Stimulated activated CD8-positive, alpha-beta memory T cell treated with anti-CD3 and anti-CD28 coated beads, Interleukin-4, amount 100 ng/mL, for 1 hour (primary cell): ENCODE data around the gene PSORS1C2.
"Not testable (repeated sequence)": the region's sequence is repeated elsewhere in the genome, so short reads cannot be mapped to it uniquely, and the experiment has no call there.

Source experiments
- DNase-seq, 2 donors: peaks; one replicate each; pipeline ENCODE4 v3.0.0-alpha.2; 2020; ENCODE audit warnings: low read depth in 2 of 2, low spot score in 1 of 2

The PSORS1C2 gene

DNA sequence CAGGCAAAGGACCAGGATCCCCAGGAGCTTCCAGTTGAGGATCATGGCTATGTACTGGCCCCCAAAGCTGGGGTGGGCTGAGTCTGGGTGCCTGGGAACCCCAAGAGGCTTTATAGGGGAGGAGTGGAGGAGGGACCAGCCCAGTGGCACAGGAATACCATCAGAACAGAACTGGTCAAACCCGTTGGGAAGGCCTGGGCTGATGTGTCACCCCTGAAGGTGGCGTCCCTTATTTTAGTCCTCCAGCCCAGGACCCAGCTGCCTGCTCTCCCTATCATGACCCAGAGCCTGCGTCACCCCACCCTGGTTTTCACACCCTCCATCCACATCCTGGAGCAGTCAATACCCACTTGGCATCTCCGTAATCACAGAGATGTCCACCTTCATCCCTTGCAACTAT, at the start of gene PSORS1C2:
TSS of gene PSORS1C2 (minus strand) at position 85 of the 400 bp plus-strand sequence. CDS start at position 45, 40 bp downstream.
- no peak for DNase-seq

- DNase-seq, result no peak
These were observed 48.9 kb upstream of the PSORS1C2 start for GRCh38 chr6:31187780-31188194.

DNA sequence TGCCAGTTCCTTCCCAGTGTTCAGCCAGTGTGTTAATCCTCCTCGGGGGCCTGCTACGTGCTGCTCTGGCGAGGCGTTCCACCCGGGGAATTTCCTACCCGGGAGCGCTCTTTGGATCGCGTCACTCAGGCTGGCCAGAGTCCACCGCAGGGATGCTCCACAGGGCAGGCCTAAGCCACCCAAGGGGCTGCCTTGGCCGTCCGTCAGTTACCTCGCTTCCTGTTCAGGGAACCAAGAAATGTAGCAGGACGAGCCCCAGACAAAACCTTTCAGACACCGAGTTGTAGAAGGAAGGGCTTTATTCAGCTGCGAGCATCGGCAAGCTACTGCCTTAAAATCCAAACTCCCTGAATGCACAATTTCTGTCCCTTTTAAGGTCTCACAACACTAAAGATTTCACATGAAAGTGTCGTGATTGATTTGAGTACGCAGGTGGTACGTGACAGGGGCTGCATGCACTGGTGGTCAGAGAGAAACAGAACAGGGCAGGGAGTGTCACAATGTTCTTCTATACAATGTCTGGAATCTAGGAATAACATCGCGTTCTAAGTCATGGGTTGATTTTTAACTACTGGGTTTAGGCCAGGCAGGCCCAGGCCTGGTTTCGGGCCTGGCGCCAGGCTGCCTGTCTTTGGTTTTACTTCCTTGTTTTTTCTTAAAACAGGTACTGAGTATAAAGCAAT, 47.3 kb upstream of the PSORS1C2 start:
- no peak for DNase-seq

GRCh38 chr6:31185695-31186051, 46.8 kb upstream of the PSORS1C2 start:
- not testable (repeated sequence) for DNase-seq

DNA sequence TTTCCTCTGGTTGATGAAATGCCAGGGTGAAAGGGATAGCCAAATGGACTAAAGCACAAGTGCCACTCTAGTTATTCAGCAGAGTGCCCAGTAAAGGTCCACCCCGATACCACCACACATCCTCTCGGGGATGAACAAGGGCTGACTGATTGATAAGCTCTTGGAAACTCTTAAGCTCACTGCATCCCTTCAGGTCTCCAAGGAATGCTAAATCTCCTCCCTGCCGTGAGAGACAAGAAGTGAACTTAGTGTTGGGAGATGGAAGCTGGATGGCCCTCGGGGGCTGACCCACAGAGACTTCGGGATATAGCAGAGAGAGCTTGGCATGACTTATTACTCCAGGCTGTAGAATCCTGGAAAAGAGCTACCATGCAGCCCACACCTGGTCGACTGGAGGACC, 45.0 kb upstream of the PSORS1C2 start:
- DNase-seq, result not testable (repeated sequence)

DNA sequence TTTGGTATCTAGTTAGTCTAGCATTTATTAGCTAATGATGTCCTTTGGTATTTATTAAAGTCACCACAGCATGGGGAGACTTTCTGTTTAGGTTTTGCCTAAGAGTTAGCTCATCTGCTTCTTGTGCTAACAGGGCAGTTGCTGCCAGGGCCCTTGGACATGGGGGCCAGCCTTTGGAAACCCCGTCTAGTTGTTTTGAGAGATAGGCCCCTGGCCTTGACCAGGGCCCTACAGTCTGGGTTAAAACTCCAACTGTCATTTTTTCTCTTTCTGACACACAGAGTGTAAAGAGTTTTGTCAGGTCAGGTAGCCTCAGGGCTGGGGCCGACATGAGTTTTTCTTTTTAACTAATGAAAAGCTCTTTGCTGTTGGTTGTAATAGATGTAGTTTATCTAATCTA, 44.4 kb upstream of the PSORS1C2 start:
- DNase-seq, result not testable (repeated sequence)

- no peak for DNase-seq
These were observed 41.6 kb upstream of the PSORS1C2 start for GRCh38 chr6:31180500-31180899.

DNA sequence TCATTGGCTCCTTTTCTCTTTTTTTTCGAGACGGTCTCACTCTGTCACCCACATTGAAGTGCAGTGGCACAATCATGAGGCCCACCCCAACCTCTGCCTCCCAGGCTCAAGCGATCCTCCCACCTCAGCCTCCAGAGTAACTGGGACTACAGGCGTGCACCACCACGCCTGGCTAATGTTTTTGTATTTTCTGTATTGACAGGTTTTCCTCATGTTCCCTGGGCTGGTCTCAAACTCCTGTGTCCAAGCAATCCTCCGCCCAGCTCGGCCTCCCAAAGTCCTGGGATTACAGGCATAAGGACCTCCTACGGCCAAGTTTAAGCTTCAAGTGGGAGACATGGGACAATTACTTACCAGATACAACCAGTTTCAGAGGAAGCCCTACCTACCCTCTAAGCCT, 41.0 kb upstream of the PSORS1C2 start:
- DNase-seq, result no peak

GRCh38 chr6:31179042-31179386, 40.1 kb upstream of the PSORS1C2 start:
- DNase-seq, result no peak

GRCh38 chr6:31178143-31179041, 39.5 kb upstream of the PSORS1C2 start:
- no peak for DNase-seq

DNA sequence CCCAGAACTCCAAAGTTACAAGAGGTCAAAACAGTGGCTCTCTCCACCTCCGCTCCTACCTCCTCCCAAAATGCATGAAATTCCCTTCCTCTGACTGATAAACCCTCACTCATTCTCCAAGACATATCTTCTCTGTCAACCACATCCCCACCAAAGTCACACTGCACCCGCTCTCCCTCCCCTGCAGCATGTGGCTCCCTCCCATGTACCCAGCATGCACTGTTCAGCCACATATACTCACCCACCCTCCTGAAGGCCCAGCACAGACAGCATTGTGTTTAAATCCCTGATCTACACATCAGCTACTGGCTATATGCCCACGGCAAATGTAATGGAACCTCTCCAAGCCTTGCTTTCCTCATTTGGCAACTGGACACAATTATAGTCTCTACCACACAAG, 37.1 kb upstream of the PSORS1C2 start:
- no peak for DNase-seq

DNA sequence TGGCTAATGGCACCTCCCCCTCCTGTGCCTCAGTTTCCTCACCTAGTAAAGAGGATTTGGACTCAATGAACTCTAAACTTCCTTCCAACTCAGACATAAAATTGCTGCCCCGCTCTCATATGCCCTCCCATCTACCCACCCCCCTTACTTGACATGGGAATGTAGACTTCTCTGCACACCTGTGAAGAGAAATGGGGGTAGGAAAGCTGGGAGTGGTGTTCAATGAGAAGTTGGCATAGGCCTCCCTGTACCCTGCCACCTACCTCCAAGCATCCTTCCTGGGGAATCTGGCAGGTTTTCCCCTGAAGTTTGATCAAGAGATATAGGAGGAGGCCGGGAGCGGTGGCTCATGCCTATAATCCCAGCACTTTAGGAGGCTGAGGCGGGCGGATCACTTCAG, 35.5 kb upstream of the PSORS1C2 start:
- no peak for DNase-seq

- DNase-seq, result no peak
These were observed 34.5 kb upstream of the PSORS1C2 start for GRCh38 chr6:31173406-31173805.

DNA sequence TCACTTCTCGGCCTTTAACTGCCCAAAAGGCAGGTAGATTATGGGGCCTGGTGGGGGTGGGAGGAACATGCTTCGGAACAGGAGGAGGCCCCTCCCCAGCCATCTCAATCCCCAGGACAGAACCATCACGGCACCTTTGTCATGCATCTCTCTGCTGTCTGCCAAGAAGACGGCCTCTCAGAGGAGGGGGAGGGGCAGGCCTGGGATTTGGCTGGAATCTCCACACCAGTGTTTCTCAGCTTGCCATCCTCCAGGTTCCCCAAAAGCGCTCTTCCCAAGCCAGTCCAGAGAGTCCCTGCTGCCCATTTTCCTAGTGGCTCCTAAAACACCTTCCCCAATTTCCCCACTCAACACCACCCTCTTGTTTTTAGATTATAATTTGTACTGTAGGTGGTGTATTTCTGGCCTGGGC, 34.1 kb upstream of the PSORS1C2 start:
- DNase-seq, result no peak

- no peak for DNase-seq
These were observed 33.4 kb upstream of the PSORS1C2 start for GRCh38 chr6:31171931-31172905.

DNA sequence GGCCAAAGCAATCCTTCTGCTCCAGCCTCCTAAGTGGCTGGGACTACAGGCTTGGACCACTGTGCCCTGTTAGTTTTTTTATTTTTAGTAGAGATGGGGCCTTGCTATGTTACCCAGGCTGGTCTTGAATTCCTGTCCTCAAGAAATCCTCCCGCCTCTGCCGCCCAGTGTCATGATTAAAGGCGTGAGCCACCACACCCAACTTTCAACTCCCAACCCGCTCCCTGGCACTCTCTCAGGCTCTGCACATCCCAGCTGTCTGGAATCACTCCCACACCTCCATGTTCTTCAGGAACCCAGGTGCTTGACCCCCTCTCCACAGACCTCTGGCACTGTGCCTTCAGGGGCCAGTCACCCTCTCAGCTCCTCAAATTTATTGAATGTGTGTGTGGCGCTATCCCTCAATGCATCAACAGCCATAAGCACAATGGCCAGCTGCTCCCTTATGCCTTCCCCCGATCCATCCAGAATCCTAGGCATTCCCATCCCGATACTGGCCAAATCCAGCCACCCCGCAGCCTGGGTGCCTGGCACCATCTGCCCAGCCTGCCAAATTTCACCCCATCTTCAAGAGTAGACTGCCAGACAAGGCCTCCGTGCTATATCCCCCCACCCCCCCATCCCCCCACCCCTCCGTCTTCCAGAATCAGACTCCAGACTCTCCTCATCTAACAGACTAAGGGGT, 32.3 kb upstream of the PSORS1C2 start:
- DNase-seq, result no peak

GRCh38 chr6:31170600-31170881, 31.7 kb upstream of the PSORS1C2 start, which contains the start of gene POU5F1:
TSS of gene POU5F1 (minus strand) at chr6:31170682. CDS start at chr6:31170620, 62 bp downstream.
- no peak for DNase-seq

DNA sequence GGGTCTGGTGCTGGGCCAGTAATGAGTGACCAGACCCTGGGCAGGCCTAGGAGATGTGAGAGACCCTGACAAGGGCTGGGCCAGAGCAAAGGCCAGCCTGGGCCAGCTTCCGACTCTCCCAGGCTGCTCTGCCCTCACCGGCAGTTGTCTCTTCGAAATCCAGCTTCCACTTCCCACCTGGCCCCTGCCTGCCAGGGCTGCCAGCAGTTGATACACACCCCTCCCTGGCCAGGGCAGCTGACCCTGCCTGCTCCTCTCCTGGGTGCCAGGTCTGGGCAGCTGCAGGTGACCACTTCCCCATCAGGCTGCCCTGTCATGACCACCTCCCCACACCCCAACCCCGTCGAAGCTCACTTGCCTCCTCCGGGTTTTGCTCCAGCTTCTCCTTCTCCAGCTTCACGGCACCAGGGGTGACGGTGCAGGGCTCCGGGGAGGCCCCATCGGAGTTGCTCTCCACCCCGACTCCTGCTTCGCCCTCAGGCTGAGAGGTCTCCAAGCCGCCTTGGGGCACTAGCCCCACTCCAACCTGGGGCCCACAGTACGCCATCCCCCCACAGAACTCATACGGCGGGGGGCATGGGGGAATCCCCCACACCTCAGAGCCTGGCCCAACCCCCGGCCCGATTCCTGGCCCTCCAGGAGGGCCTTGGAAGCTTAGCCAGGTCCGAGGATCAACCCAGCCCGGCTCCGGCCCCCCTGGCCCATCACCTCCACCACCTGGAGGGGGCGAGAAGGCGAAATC, 31.2 kb upstream of the PSORS1C2 start:
- not testable (repeated sequence) for DNase-seq

- DNase-seq, result no peak
These were observed 30.4 kb upstream of the PSORS1C2 start for GRCh38 chr6:31169123-31169857.
